Adrenal gland (tissue), 12 donors: Measurements from ENCODE around the gene TCEAL5. TPM values are rescaled to one million over a fixed set of nuclear protein-coding genes. Genes with fewer than 3 reads are reported as not detected.

Source experiments
- DNase-seq, 7 donors: peaks; one replicate each; pipeline ENCODE4 v3.0.0-alpha.2; 2019 to 2020
- H3K27ac ChIP-seq, 5 donors: fragments of 200-600 bp; sonication (generic) in 4 of 5; 1 replicate in 3 of 5; 2 replicates in 2 of 5; pipeline versions ENCODE4 v1.5.1 to v1.8.0; 2016 to 2020; ENCODE audit warnings: mild to moderate bottlenecking in 1 of 5
- H3K27me3 ChIP-seq: fragments of 200-600 bp; 2 replicates; pipeline ENCODE4 v1.8.0; 2021
- H3K36me3 ChIP-seq, 2 donors: fragments of 200-600 bp; replicated peaks in 1 of 2; 1 replicate in 1 of 2; 2 replicates in 1 of 2; pipeline versions ENCODE4 v1.5.1 to v1.8.0; 2018 to 2022
- H3K4me1 ChIP-seq, 2 donors: fragments of 200-600 bp; replicated peaks in 1 of 2; 1 replicate in 1 of 2; 2 replicates in 1 of 2; pipeline versions ENCODE4 v1.5.1 to v1.8.0; 2018 to 2021
- H3K4me3 ChIP-seq, 4 donors: fragments of 200-600 bp; sonication (generic) in 3 of 4; one replicate each; pipeline ENCODE4 v1.5.1; 2016 to 2018
- H3K9me3 ChIP-seq, 3 donors: fragments of 200-600 bp; sonication (generic) in 1 of 3; replicated peaks in 1 of 3; 1 replicate in 2 of 3; 2 replicates in 1 of 3; pipeline versions ENCODE4 v1.5.1 to v1.8.0; 2016 to 2021
- CTCF ChIP-seq, 6 experiments: fragments of 450-650 bp in 4 of 6; fragments of 200-600 bp in 2 of 6; sonication (generic) in 1 of 6; IDR thresholded peaks; 1 replicate in 5 of 6; 2 replicates in 1 of 6; pipeline versions ENCODE4 v1.5.1 to v1.8.0; 2016 to 2021; ENCODE audit warnings: antibody characterized with exemption in 6 of 6, mild to moderate bottlenecking in 2 of 6, moderate library complexity in 1 of 6
- POLR2A ChIP-seq, 2 donors: fragments of 450-650 bp; IDR thresholded peaks; one replicate each; pipeline ENCODE4 v1.6.1; 2017; ENCODE audit warnings: antibody characterized with exemption in 2 of 2, mild to moderate bottlenecking in 2 of 2, moderate library complexity in 1 of 2
- WGBS, 4 donors: extraction: QIAGEN DNeasy Blood & Tissue Kit in 2 of 4; methylation state at CpG; one replicate each; pipeline versions ENCODE4 v1.1.5 to v1.1.7; 2013 to 2017; 5-methylcytosine and 5-hydroxymethylcytosine counted together
- intact Hi-C, 2 donors: fragments of 100-400 bp; cut with DNase I; formaldehyde crosslinking; loops; one replicate each; pipeline versions ENCODE4 v1.14.1 to v1.15.0; 2022 to 2023
- polyA plus RNA-seq, 3 donors: library from polyadenylated mRNA; stranded (reverse); fragments of 200-250 nt in 2 of 3; fragments of 350-450 nt in 1 of 3; fragmentation: Illumina TruSeq in 1 of 3; extraction: RNeasy Lipid Tissue Mini Kit (QIAGEN cat#74804) in 1 of 3; gene quantifications; one replicate each; pipeline ENCODE4 v1.2.3, GENCODE V29; 2013 to 2014
- total RNA-seq, 9 donors: library from RNA; depleted of rRNA in 4 of 9; stranded (reverse); fragments of >200 nt in 4 of 9; fragments of 120-200 nt in 1 of 9; fragmentation: NEBNext Ultra II Directional in 1 of 9; extraction: Animal tissue kit (Norgen Biotek cat#: 25700) in 1 of 9; gene quantifications; one replicate each; pipeline versions ENCODE4 v1.1.0 to v1.2.4, GENCODE V29; 2013 to 2023
- donor health status: healthy with polysubstance abuse.
- donor health status: Bipolar disorder and iron deficiency.
- donor health status: DM: yes; HTN: yes; CAD: no.
- donor health status: DM: no; HTN: no; CAD: no.
- donor health status: DM: no; HTN: no; CAD: no.
- donor health status: DM: yes; HTN: yes; CAD: no.

TCEAL5 gene
- total and polyA plus RNA-seq, 12 donors = 0.40 to 14.5 (median 3.5) TPM; not detected in 4

- TF ChIP-seq CTCF (IDR thresholded peaks at IDR 0.05) = no peak
- no peak for TF ChIP-seq POLR2A (IDR thresholded peaks at IDR 0.05)
- H3K9me3 ChIP-seq = no peaks in the 10 kb centered on the region
- intact Hi-C loops = no loop called here
- H3K36me3 ChIP-seq = no peaks in the 10 kb centered on the region
- H3K4me3 ChIP-seq = no peak overlapping the region
- peaks cover 26% of the 10 kb centered on the region for H3K27me3 ChIP-seq
- DNase-seq = no peak
- no peaks in the 10 kb centered on the region for H3K4me1 ChIP-seq
- 25 to 47% (median 36%) methylated on average over 19 to 23 of the region's 23 CpGs for WGBS, 4 donors
- H3K27ac ChIP-seq = no peak overlapping the region
Measured at GRCh38 chrX:103275947-103276567, 493 bp downstream of the TCEAL5 start.

- no peak for DNase-seq
- no peak overlapping the region for H3K4me3 ChIP-seq
- peaks cover 36% of the 10 kb centered on the region for H3K27me3 ChIP-seq
- no peak for TF ChIP-seq CTCF (IDR thresholded peaks at IDR 0.05)
- TF ChIP-seq POLR2A (IDR thresholded peaks at IDR 0.05) = no peak
- H3K27ac ChIP-seq = no peak overlapping the region
- no peaks in the 10 kb centered on the region for H3K36me3 ChIP-seq
- intact Hi-C loops = no loop called here
- no peaks in the 10 kb centered on the region for H3K9me3 ChIP-seq
- H3K4me1 ChIP-seq = no peaks in the 10 kb centered on the region
- 80 to 100% (median 87%) methylated on average over 4 of the region's 4 CpGs for WGBS, 4 donors
Measured at GRCh38 chrX:103274284-103274683, 2.3 kb downstream of the TCEAL5 start.

GRCh38 chrX:103258275-103258674 lies 18.3 kb downstream of the TCEAL5 start:
- peaks cover 4% of the 10 kb centered on the region for H3K27me3 ChIP-seq
- intact Hi-C loops = no loop called here
- no peak overlapping the region for H3K4me3 ChIP-seq
- no peak overlapping the region for H3K27ac ChIP-seq
- no peaks in the 10 kb centered on the region for H3K4me1 ChIP-seq
- no peaks in the 10 kb centered on the region for H3K36me3 ChIP-seq
- no peak for TF ChIP-seq CTCF (IDR thresholded peaks at IDR 0.05)
- no peak for TF ChIP-seq POLR2A (IDR thresholded peaks at IDR 0.05)
- DNase-seq = no peak
- no peaks in the 10 kb centered on the region for H3K9me3 ChIP-seq

- Histone ChIP-seq H3K27ac (no peak overlapping the region), H3K4me1 (no peaks in the 10 kb centered on the region), H3K4me3 (no peak overlapping the region), H3K36me3 (no peaks in the 10 kb centered on the region), H3K9me3 (no peaks in the 10 kb centered on the region), H3K27me3 (peaks cover 3% of the 10 kb centered on the region)
- DNase-seq = no peak
- no peak for TF ChIP-seq CTCF (IDR thresholded peaks at IDR 0.05)
- TF ChIP-seq POLR2A (IDR thresholded peaks at IDR 0.05) = no peak
- intact Hi-C loops = no loop called here
Measured at GRCh38 chrX:103256651-103257050, 19.9 kb downstream of the TCEAL5 start.
